Loucy (cell line): Measurements from ENCODE around the gene CHMP1A.
A peak's percentile ranks its signal among the peaks of the same experiment; 100 is the strongest.
"Not testable (repeated sequence)": the region's sequence is repeated elsewhere in the genome, so short reads cannot be mapped to it uniquely, and the experiment has no call there.

Experiments used
- H2AFZ ChIP-seq: fragments of 200-600 bp; sonication (generic); 2 replicates; pipeline ENCODE4 v1.6.0; 2016; ENCODE audit warnings: antibody characterized with exemption, mild to moderate bottlenecking, low read length, moderate library complexity
- H3F3A ChIP-seq: fragments of 200-600 bp; 2 replicates; pipeline ENCODE4 v1.6.0; 2016; ENCODE audit warnings: antibody characterized with exemption, low read depth, mild to moderate bottlenecking
- H3K27me3 ChIP-seq: fragments of 200-600 bp; sonication (generic); 2 replicates; pipeline ENCODE4 v1.6.1; 2014; ENCODE audit warnings: low read length, mild to moderate bottlenecking; ENCODE audit not compliant: insufficient read depth, poor library complexity, severe bottlenecking
- H3K36me3 ChIP-seq: fragments of 200-600 bp; sonication (generic); 2 replicates; pipeline ENCODE4 v1.6.1; 2016; ENCODE audit warnings: low read length; ENCODE audit not compliant: insufficient read depth
- H3K4me1 ChIP-seq: fragments of 200-600 bp; sonication (generic); 2 replicates; pipeline ENCODE4 v1.5.1; 2014; ENCODE audit warnings: low read length, mild to moderate bottlenecking; ENCODE audit not compliant: insufficient read depth, poor library complexity, severe bottlenecking
- H3K4me2 ChIP-seq: fragments of 200-600 bp; sonication (generic); 2 replicates; pipeline ENCODE4 v1.6.0; 2014; ENCODE audit warnings: antibody characterized with exemption, low read length, low read depth, mild to moderate bottlenecking; ENCODE audit not compliant: poor library complexity, severe bottlenecking
- H3K4me3 ChIP-seq: fragments of 200-600 bp; sonication (generic); 2 replicates; pipeline ENCODE4 v1.5.1; 2014; ENCODE audit warnings: low read length, mild to moderate bottlenecking, mixed read lengths; ENCODE audit not compliant: poor library complexity, severe bottlenecking
- H3K79me2 ChIP-seq: fragments of 200-600 bp; sonication (generic); 2 replicates; pipeline ENCODE4 v1.6.1; 2014; ENCODE audit warnings: low read length; ENCODE audit not compliant: insufficient read depth
- H3K9ac ChIP-seq: fragments of 200-600 bp; sonication (generic); 2 replicates; pipeline ENCODE4 v1.6.0; 2014; ENCODE audit warnings: mild to moderate bottlenecking, low read depth, low read length, moderate library complexity; ENCODE audit not compliant: poor library complexity, severe bottlenecking
- H3K9me2 ChIP-seq: fragments of 200-600 bp; sonication (generic); replicated peaks from 2 replicates; pipeline ENCODE4 v1.6.1; 2016; ENCODE audit warnings: low read depth, low read length, mixed read lengths
- H3K9me3 ChIP-seq: fragments of 200-600 bp; sonication (generic); 2 replicates; pipeline ENCODE4 v1.6.1; 2014; ENCODE audit warnings: mild to moderate bottlenecking, antibody characterized with exemption, low read length, low read depth; ENCODE audit not compliant: insufficient read depth
- H4K20me1 ChIP-seq: fragments of 200-600 bp; sonication (generic); 2 replicates; pipeline ENCODE4 v1.6.0; 2014; ENCODE audit warnings: antibody characterized with exemption, low read length, mild to moderate bottlenecking; ENCODE audit not compliant: insufficient read depth, poor library complexity, severe bottlenecking
- CTCF ChIP-seq: fragments of 200-600 bp; sonication (generic); conservative IDR thresholded peaks from 2 replicates; pipeline ENCODE4 v1.5.1; 2014; ENCODE audit warnings: mild to moderate bottlenecking, antibody characterized with exemption, low read length
- EZH2phosphoT487 ChIP-seq: fragments of 200-600 bp; IDR thresholded peaks from 2 replicates; pipeline ENCODE4 v1.6.1; 2018; ENCODE audit warnings: antibody characterized with exemption, mild to moderate bottlenecking, moderate library complexity, borderline replicate concordance

Gene CHMP1A

DNA sequence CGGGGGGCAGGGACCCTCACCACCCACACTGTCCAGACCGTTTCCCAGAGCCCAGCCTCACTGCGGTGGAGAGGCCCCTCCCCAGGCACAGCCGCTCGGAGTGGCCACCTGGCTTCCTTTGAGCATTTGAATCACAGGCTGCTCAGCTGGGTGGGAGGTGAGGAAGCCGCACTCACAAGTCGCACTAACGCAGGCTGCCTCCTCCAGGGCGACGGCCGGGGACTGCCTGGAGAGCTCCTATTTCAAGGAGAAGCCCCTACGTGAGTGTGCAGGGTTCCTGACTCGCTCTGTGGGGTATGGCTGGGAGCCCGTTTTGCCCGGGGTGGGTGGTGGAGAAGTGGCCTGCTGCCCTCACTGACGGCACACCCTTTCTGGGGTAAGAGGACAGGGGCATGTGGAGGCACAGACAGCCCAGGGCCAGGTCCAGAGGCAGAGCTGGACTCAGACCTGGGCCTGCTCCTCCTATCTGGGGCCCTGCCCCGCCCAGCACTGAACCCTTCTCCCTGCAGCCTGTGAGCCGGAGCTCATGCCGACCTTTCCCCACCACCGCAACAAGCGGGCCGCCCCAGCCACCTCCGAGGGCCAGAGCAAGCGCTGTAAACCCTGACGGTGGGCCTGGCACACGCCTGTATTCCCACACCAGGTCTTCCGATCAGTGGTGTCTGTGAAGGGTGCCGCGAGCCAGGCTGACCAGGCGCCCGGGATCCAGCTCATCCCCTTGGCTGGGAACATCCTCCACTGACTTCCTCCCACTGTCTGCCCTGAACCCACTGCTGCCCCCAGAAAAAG, 37.8 kb upstream of the CHMP1A start:
- H3K36me3 ChIP-seq = no peaks in the 10 kb centered on the region

GRCh38 chr16:89694784-89695085, 37.2 kb upstream of the CHMP1A start:
- H3K27me3 ChIP-seq, H3K79me2 ChIP-seq, H3K4me2 ChIP-seq, H3K9ac ChIP-seq, H3F3A ChIP-seq, H3K9me2 ChIP-seq, H3K36me3 ChIP-seq, H3K4me3 ChIP-seq, H4K20me1 ChIP-seq, H2AFZ ChIP-seq, H3K9me3 ChIP-seq: not testable (repeated sequence)
- H3K4me1 ChIP-seq = peaks cover 14% of the 10 kb centered on the region

More for the DNA sequence above, 37.8 kb upstream of the CHMP1A start:
- H3K4me1 ChIP-seq = peaks cover 14% of the 10 kb centered on the region
- H3F3A ChIP-seq = no peaks in the 10 kb centered on the region
- no peak overlapping the region for H3K4me3 ChIP-seq
- no peaks in the 10 kb centered on the region for H4K20me1 ChIP-seq
- TF ChIP-seq EZH2phosphoT487 (no peak), CTCF (no peak)
- H3K27me3 ChIP-seq = no peaks in the 10 kb centered on the region
- H3K4me2 ChIP-seq = peak overlapping the region; percentile 40
- H3K9ac ChIP-seq = no peak overlapping the region
- H3K9me2 ChIP-seq = no peaks in the 10 kb centered on the region
- H2AFZ ChIP-seq = no peak overlapping the region
- no peaks in the 10 kb centered on the region for H3K79me2 ChIP-seq
- H3K9me3 ChIP-seq = no peaks in the 10 kb centered on the region

DNA sequence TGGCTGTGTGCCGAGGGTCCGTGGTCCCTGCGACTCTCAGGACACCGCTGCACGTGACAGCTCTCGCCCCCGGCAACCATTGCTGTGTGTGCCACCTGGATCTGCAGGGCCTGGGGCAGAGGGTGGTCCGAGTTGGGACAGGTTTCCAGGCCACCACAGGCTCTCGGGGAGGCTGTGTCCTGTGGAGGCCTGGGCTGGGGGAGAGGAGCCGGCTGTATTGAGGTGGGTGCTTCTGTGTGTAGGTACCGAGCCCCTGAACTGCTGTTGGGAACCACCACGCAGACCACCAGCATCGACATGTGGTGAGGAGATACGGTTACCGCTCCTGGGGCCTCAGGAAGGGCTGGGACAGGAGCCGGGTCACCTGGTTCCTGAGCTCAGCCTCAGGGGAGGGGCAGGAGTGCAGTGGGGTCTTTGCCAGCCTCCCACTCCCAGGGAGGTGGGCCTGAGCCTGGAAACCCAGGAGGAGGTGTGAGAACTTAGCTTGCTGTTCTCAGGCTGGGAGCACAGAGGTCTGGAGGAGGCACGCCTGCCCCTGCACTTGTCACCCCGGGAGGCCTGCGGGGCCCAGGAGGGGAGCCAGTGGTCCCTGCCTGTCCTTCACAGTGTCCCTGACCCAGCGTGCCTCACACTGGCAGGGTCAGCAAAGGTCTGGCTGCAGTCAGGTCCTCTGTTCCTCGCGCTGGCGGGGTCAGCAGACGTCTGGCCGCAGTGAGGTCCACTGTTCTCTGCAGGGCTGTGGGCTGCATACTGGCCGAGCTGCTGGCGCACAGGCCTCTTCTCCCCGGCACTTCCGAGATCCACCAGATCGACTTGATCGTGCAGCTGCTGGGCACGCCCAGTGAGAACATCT, 36.6 kb upstream of the CHMP1A start:
- Histone ChIP-seq H3K27me3 (no peaks in the 10 kb centered on the region), H3K9me3 (no peaks in the 10 kb centered on the region), H3K9ac (no peak overlapping the region), H4K20me1 (no peaks in the 10 kb centered on the region), H3K4me2 (no peak overlapping the region), H3K36me3 (no peaks in the 10 kb centered on the region), H3K9me2 (no peaks in the 10 kb centered on the region), H3K79me2 (no peaks in the 10 kb centered on the region), H3K4me1 (peaks cover 14% of the 10 kb centered on the region), H2AFZ (no peak overlapping the region), H3K4me3 (no peak overlapping the region), H3F3A (no peaks in the 10 kb centered on the region)
- TF ChIP-seq EZH2phosphoT487 (no peak), CTCF (no peak)
